HCT116 (cell line): ENCODE data around the gene VEGFD. TPM values are rescaled to one million over a fixed set of nuclear protein-coding genes. Genes with fewer than 3 reads are reported as not detected.

ENCODE experiments used
- ATAC-seq: fragments of 200-7000 bp; cut with Tn5 transposase; 2 replicates; pipeline ENCODE4 v1.9.1; 2020; ENCODE audit warnings: mild to moderate bottlenecking, moderate library complexity
- BruUV-seq: library from RNA; stranded (reverse); fragments of 400-500 nt; replicated peaks from 2 replicates; lab custom pipeline; 2021; lab: Mats Ljungman, UMichigan
- CTCF ChIA-PET: fragments of 300-600 bp; sonication (Branson Sonifier 250); formaldehyde crosslinking; loops from one replicate; lab custom pipeline; 2021; ENCODE audit warnings: antibody characterized with exemption; lab: Charles Lee
- POLR2A ChIA-PET: fragments of 300-600, 350-600 bp; sonication (Branson Sonifier 250); formaldehyde crosslinking; loops from one replicate; lab custom pipeline; 2021; ENCODE audit warnings: antibody characterized with exemption; lab: Charles Lee
- RAD21 ChIA-PET, 2 experiments: fragments of 300-600 bp; sonication (Branson Sonifier 250); formaldehyde crosslinking; loops; one replicate each; lab custom pipeline; 2023; ENCODE audit warnings: low total read pairs in 2 of 2; ENCODE audit not compliant: uncharacterized antibody in 2 of 2, unreplicated experiment in 2 of 2, low non-redundant PET in 1 of 2; lab: Charles Lee
- DNase-seq: peaks from one replicate; pipeline ENCODE4 v3.0.0-alpha.2; 2010; ENCODE audit warnings: low read depth, low spot score
- H2AFZ ChIP-seq: fragments of 200-600 bp; shearing (Covaris generic), sonication (generic); 2 replicates; pipeline ENCODE4 v1.6.1; 2017; ENCODE audit warnings: low read depth, mixed run types, mixed read lengths, antibody characterized with exemption, low read length; ENCODE audit not compliant: poor library complexity, severe bottlenecking
- H3K27ac ChIP-seq: 2 replicates; pipeline ENCODE4 v1.5.1; 2012; ENCODE audit warnings: low read depth, low read length
- H3K27me3 ChIP-seq: fragments of 200-600 bp; sonication (generic); 2 replicates; pipeline ENCODE4 v1.6.1; 2016; ENCODE audit warnings: mixed run types, low read length, mixed read lengths; ENCODE audit not compliant: insufficient read depth
- H3K36me3 ChIP-seq, 2 experiments: fragments of 200-500 bp in 1 of 2; fragments of 200-600 bp in 1 of 2; sonication (Bioruptor generic) in 1 of 2; sonication (generic) in 1 of 2; 2 replicates each; pipeline versions ENCODE4 v1.5.1 to v1.6.1; 2014 to 2016; ENCODE audit warnings: low read length in 2 of 2, inconsistent platforms in 1 of 2, mixed read lengths in 1 of 2, mixed run types in 1 of 2; ENCODE audit not compliant: insufficient read depth in 2 of 2, control insufficient read depth in 1 of 2
- H3K4me1 ChIP-seq, 2 experiments: fragments of 200-600 bp in 1 of 2; sonication (generic) in 1 of 2; 2 replicates each; pipeline versions ENCODE4 v1.5.1 to v1.6.1; 2012 to 2017; ENCODE audit warnings: low read length in 2 of 2, inconsistent platforms in 1 of 2, mild to moderate bottlenecking in 1 of 2, mixed read lengths in 1 of 2, mixed run types in 1 of 2, moderate library complexity in 1 of 2; ENCODE audit not compliant: insufficient read depth in 2 of 2, control insufficient read depth in 1 of 2
- H3K4me2 ChIP-seq: fragments of 200-600 bp; sonication (generic); 2 replicates; pipeline ENCODE4 v1.6.1; 2017; ENCODE audit warnings: mixed run types, low read length, mixed read lengths
- H3K4me3 ChIP-seq, 2 experiments: fragments of 200-600 bp in 1 of 2; sonication (generic) in 1 of 2; replicated peaks in 1 of 2; 2 replicates each; pipeline ENCODE4 v1.5.1; 2011 to 2016; ENCODE audit warnings: low read length in 2 of 2, control low read depth in 1 of 2, low read depth in 1 of 2, mild to moderate bottlenecking in 1 of 2, mixed read lengths in 1 of 2, mixed run types in 1 of 2
- H3K79me2 ChIP-seq: fragments of 200-600 bp; sonication (generic); 2 replicates; pipeline ENCODE4 v1.6.1; 2017; ENCODE audit warnings: mild to moderate bottlenecking, mixed run types, low read length, moderate library complexity, mixed read lengths; ENCODE audit not compliant: insufficient read depth
- H3K9ac ChIP-seq: fragments of 200-600 bp; sonication (generic); 2 replicates; pipeline ENCODE4 v1.6.1; 2016; ENCODE audit warnings: low read length, mixed read lengths
- H3K9me2 ChIP-seq: fragments of 200-600 bp; sonication (generic), shearing (Covaris generic); 2 replicates; pipeline ENCODE4 v1.6.1; 2017; ENCODE audit warnings: mixed run types, mild to moderate bottlenecking, moderate library complexity; ENCODE audit not compliant: insufficient read depth
- H3K9me3 ChIP-seq, 2 experiments: fragments of 200-500 bp in 1 of 2; fragments of 200-600 bp in 1 of 2; sonication (Bioruptor generic) in 1 of 2; sonication (generic) in 1 of 2; 2 replicates each; pipeline ENCODE4 v1.6.1; 2014 to 2017; ENCODE audit warnings: low read length in 2 of 2, mixed read lengths in 2 of 2, inconsistent platforms in 1 of 2, low read depth in 1 of 2, mild to moderate bottlenecking in 1 of 2, mixed run types in 1 of 2, moderate library complexity in 1 of 2; ENCODE audit not compliant: control insufficient read depth in 1 of 2, insufficient read depth in 1 of 2
- H4K20me1 ChIP-seq: fragments of 200-600 bp; sonication (generic), shearing (Covaris generic); 2 replicates; pipeline ENCODE4 v1.6.1; 2017; ENCODE audit warnings: mixed run types, mild to moderate bottlenecking, moderate library complexity; ENCODE audit not compliant: insufficient read depth
- CBX3 ChIP-seq: IDR thresholded peaks from 2 replicates; pipeline ENCODE4 v1.6.1; 2012; ENCODE audit warnings: low read depth
- CEBPB ChIP-seq: IDR thresholded peaks from 2 replicates; pipeline ENCODE4 v1.6.1; 2012; ENCODE audit warnings: low read depth
- EGR1 ChIP-seq: IDR thresholded peaks from 2 replicates; pipeline ENCODE4 v1.6.1; 2012; ENCODE audit warnings: low read depth
- ELF1 ChIP-seq: IDR thresholded peaks from 2 replicates; pipeline ENCODE4 v1.6.1; 2012; ENCODE audit warnings: low read depth, borderline replicate concordance
- EZH2phosphoT487 ChIP-seq: fragments of 200-600 bp; IDR thresholded peaks from 2 replicates; pipeline ENCODE4 v1.6.1; 2018; ENCODE audit warnings: antibody characterized with exemption, borderline replicate concordance
- MAX ChIP-seq: IDR thresholded peaks from 2 replicates; pipeline ENCODE4 v1.6.1; 2012
- POLR2A ChIP-seq: IDR thresholded peaks from 2 replicates; pipeline ENCODE4 v1.7.0; 2011; ENCODE audit warnings: borderline replicate concordance; ENCODE audit not compliant: insufficient read depth, insufficient read length; ENCODE audit errors: extremely low read depth
- POLR2AphosphoS5 ChIP-seq: IDR thresholded peaks from 2 replicates; pipeline ENCODE4 v1.6.1; 2011; ENCODE audit warnings: mild to moderate bottlenecking, low read depth, low read length, moderate library complexity
- RAD21 ChIP-seq: IDR thresholded peaks from 2 replicates; pipeline ENCODE4 v1.6.1; 2012; ENCODE audit warnings: low read depth, mild to moderate bottlenecking
- REST ChIP-seq: IDR thresholded peaks from 2 replicates; pipeline ENCODE4 v1.6.1; 2012; ENCODE audit warnings: low read depth
- SIN3A ChIP-seq: IDR thresholded peaks from 2 replicates; pipeline ENCODE4 v1.6.1; 2012; ENCODE audit warnings: low read depth
- SP1 ChIP-seq: IDR thresholded peaks from 2 replicates; pipeline ENCODE4 v1.6.1; 2012; ENCODE audit warnings: low read depth
- SRF ChIP-seq: IDR thresholded peaks from 2 replicates; pipeline ENCODE4 v1.6.1; 2012; ENCODE audit warnings: low read depth
- TCF7L2 ChIP-seq: IDR thresholded peaks from 2 replicates; pipeline ENCODE4 v1.7.0; 2011; ENCODE audit warnings: borderline replicate concordance, inconsistent platforms; ENCODE audit not compliant: insufficient read depth, insufficient read length; ENCODE audit errors: extremely low read depth
- YY1 ChIP-seq: IDR thresholded peaks from 2 replicates; pipeline ENCODE4 v1.6.1; 2011; ENCODE audit warnings: low read length, low read depth, moderate library complexity, mild to moderate bottlenecking; ENCODE audit not compliant: insufficient replicate concordance; ENCODE audit errors: extremely low read depth
- ZBTB33 ChIP-seq: IDR thresholded peaks from 2 replicates; pipeline ENCODE4 v1.6.1; 2011; ENCODE audit warnings: mild to moderate bottlenecking, low read length, moderate library complexity; ENCODE audit not compliant: insufficient replicate concordance; ENCODE audit errors: extremely low read depth
- ZFX ChIP-seq: fragments of 450-650 bp; IDR thresholded peaks from 2 replicates; pipeline ENCODE4 v1.6.1; 2017
- ZNF274 ChIP-seq: fragments of 200-500 bp; sonication (Bioruptor generic); IDR thresholded peaks from 2 replicates; pipeline ENCODE4 v1.6.1; 2014; ENCODE audit warnings: mild to moderate bottlenecking, low read depth, low read length, inconsistent platforms
- intact Hi-C: fragments of 100-400 bp; cut with micrococcal nuclease; formaldehyde crosslinking; loops from 2 replicates; pipeline ENCODE4 v1.10.0; 2022
- total RNA-seq: library from RNA; stranded (reverse); gene quantifications from one replicate; pipeline ENCODE4 v1.2.1, GENCODE V29; 2021; ENCODE audit not compliant: unreplicated experiment
- TF ChIP-seq, protein P1 (sequence below), 3 experiments: fragments of 200-600 bp in 1 of 3; sonication (generic) in 1 of 3; IDR thresholded peaks in 2 of 3; conservative IDR thresholded peaks in 1 of 3; 2 replicates each; pipeline ENCODE4 v1.5.1; 2012 to 2017; ENCODE audit warnings: low read depth in 2 of 3, low read length in 2 of 3, antibody characterized with exemption in 1 of 3, borderline replicate concordance in 1 of 3, control low read depth in 1 of 3, mild to moderate bottlenecking in 1 of 3, mixed read lengths in 1 of 3, mixed run types in 1 of 3, moderate library complexity in 1 of 3; ENCODE audit not compliant: insufficient read depth in 1 of 3
- TF ChIP-seq, protein P2 (sequence below): IDR thresholded peaks from 2 replicates; pipeline ENCODE4 v1.6.1; 2012

Gene VEGFD
- total RNA-seq, 1 experiment from 2014 or later = 0.37 TPM

- Histone ChIP-seq H3K9me2 (no peaks in the 10 kb centered on the region), H3K4me1 (no peaks in the 10 kb centered on the region), H2AFZ (no peak overlapping the region), H3K9me3 (no peaks in the 10 kb centered on the region), H3K27me3 (no peaks in the 10 kb centered on the region), H3K27ac (no peak overlapping the region), H4K20me1 (no peaks in the 10 kb centered on the region), H3K4me2 (no peak overlapping the region), H3K4me3 (no peak overlapping the region), H3K79me2 (no peaks in the 10 kb centered on the region), H3K9ac (no peak overlapping the region), H3K36me3 (no peaks in the 10 kb centered on the region)
- CTCF ChIA-PET = no interaction called here
- DNase-seq (no peak), ATAC-seq (no peak)
- no TSS peak for BruUV-seq
- RAD21 ChIA-PET = no interaction called here
- no peak for TF ChIP-seq CBX3
- TF ChIP-seq ZNF274 = no peak
- no peak for TF ChIP-seq SIN3A
- no peak for TF ChIP-seq CEBPB
- TF ChIP-seq EZH2phosphoT487 = no peak
- no peak for TF ChIP-seq RAD21
- no peak for TF ChIP-seq SRF
- no peak for TF ChIP-seq ZBTB33
- TF ChIP-seq MAX = no peak
- no peak for TF ChIP-seq ZFX
- TF ChIP-seq, protein P1, sequence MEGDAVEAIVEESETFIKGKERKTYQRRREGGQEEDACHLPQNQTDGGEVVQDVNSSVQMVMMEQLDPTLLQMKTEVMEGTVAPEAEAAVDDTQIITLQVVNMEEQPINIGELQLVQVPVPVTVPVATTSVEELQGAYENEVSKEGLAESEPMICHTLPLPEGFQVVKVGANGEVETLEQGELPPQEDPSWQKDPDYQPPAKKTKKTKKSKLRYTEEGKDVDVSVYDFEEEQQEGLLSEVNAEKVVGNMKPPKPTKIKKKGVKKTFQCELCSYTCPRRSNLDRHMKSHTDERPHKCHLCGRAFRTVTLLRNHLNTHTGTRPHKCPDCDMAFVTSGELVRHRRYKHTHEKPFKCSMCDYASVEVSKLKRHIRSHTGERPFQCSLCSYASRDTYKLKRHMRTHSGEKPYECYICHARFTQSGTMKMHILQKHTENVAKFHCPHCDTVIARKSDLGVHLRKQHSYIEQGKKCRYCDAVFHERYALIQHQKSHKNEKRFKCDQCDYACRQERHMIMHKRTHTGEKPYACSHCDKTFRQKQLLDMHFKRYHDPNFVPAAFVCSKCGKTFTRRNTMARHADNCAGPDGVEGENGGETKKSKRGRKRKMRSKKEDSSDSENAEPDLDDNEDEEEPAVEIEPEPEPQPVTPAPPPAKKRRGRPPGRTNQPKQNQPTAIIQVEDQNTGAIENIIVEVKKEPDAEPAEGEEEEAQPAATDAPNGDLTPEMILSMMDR (IDR thresholded peaks at IDR 0.05 in 2 of 3, conservative IDR thresholded peaks at IDR 0.05 in 1 of 3; ENCODE audit: borderline replicate concordance in 1 of 3, insufficient read depth in 1 of 3, low read depth in 2 of 3, low read length in 2 of 3) = no peak
- TF ChIP-seq, protein P2, sequence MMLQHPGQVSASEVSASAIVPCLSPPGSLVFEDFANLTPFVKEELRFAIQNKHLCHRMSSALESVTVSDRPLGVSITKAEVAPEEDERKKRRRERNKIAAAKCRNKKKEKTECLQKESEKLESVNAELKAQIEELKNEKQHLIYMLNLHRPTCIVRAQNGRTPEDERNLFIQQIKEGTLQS = no peak
- TF ChIP-seq POLR2AphosphoS5 = no peak
- TF ChIP-seq TCF7L2 = no peak
- TF ChIP-seq POLR2A = no peak
- no peak for TF ChIP-seq YY1
- TF ChIP-seq ELF1 = no peak
- no peak for TF ChIP-seq REST
- TF ChIP-seq SP1 = no peak
- TF ChIP-seq EGR1 = no peak
- intact Hi-C loops = no loop called here
- POLR2A ChIA-PET = no interaction called here
These were observed 15.8 kb upstream of the VEGFD start for GRCh38 chrX:15399962-15400391.
